TTC549 (cell line): ENCODE data around the gene TBCD.

Experiments used
- FAIRE-seq: peaks from 2 replicates; lab custom pipeline; 2012; peaks lifted over from hg19 to GRCh38; lab: Jason Lieb, UNC

TBCD gene

DNA sequence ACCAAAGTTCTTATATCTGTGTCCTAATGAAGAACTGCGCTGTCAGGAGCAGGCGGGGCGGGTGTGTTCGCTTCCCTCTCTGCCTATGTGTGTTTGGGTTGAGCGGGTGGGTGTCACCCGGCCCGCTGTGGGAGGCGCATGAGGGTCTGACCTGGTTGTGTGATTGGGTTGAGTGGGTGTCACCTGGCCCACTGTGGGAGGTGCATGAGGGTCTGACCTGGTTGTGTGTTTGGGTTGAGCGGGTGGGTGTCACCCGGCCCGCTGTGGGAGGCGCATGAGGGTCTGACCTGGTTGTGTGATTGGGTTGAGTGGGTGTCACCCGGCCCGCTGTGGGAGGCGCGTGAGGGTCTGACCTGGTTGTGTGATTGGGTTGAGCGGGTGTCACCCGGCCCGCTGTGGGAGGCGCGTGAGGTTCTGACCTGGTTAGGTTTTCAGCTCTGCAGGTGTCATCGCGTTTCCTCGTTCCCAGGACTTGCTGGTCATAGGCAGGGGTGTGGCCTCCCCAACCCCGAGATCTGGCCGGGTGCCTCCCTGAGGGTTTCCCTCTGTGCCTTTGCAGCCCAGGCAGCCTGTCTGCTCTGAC lies 157.5 kb downstream of the TBCD start:
- no peak for FAIRE-seq

DNA sequence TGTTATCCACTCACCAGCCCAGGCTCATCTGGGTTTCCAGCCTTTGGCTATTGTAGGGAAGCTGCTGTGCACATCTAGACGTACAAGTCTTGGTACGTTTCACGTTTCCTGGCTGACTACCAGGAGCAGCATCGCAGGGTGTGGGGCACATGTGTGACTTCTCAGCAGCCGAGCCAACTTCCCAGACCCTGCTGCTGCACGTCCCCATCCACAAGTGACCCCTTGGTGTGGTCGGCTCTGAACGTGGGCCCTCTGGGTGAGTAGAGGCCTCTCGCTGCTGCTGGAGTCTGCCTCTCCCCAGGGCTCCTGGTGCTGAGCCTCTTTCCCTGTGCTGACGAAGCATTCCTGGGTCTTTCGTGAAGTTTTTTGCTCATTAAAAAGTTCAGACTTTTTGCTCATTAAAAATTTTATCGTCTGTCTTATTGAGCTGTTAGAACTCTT lies 158.2 kb downstream of the TBCD start:
- FAIRE-seq = no peak

DNA sequence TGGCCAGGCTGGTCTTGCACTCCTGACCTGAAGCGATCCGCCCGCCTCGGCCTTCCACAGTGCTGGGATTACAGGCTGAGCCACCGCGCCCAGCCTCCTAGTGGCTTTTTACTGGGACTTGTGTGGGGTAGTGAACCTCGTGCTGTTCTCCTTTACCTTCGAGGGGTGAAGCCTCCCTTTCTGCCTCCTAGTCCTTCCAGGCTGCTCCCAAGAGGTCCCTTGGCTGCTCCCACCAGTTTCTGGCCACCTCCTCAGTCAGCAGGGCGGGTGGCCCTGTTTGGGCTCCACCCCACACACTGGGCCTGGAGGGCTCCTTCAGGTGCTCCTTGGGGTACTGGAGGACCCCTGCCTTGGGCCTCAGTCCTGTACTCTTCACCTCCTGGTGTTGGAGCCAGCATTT lies 158.9 kb downstream of the TBCD start:
- FAIRE-seq = no peak

DNA sequence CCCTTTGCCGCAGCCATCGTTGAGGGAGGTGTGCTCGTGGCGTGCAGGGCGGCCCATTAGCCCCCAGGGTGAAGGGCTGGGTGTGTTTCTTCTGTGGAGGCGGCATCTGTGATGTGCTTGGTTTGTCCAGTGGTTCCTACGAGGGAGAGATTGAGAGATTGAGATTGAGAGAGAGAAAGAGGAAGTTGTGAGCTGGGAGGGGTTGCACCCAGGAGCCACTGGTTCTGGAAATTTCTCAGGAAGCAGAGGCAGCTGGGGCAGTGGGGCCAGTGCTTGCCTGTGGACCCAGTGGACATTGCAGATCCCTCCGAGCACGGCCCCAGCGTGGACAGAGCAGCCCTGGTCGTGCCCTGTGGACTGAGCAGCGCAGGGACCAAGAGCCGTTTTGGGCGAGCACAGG lies 160.0 kb downstream of the TBCD start:
- FAIRE-seq = no peak

DNA sequence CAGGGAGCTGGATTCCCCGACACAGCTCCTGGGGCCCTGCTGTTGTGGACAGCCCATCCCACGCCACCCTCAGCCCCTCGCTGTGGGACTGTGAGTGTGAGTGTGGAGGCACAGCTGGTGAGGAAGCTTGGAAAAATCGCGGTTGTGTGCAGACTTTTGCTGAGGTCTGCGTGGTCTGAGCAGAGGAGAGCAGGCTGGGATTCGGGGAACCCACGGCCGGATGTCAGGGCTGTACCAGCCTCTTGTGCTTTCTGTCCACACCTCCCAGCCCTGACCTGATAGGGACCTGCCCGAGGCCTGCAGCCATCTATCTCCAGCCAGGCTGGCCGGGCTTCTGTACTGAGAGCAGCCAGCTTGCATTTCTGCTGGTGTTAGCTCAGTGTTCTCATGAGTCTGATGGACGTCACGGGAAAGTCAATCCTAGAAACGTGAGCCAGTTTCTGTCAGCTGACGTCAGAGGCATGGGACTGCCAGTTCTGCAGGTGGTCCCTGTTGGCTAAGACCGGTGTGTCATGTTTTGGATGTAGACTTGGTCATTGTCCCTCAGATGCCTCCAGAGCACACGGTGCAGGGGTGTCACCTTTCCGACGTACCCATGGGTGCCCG lies 160.7 kb downstream of the TBCD start:
- no peak for FAIRE-seq

DNA sequence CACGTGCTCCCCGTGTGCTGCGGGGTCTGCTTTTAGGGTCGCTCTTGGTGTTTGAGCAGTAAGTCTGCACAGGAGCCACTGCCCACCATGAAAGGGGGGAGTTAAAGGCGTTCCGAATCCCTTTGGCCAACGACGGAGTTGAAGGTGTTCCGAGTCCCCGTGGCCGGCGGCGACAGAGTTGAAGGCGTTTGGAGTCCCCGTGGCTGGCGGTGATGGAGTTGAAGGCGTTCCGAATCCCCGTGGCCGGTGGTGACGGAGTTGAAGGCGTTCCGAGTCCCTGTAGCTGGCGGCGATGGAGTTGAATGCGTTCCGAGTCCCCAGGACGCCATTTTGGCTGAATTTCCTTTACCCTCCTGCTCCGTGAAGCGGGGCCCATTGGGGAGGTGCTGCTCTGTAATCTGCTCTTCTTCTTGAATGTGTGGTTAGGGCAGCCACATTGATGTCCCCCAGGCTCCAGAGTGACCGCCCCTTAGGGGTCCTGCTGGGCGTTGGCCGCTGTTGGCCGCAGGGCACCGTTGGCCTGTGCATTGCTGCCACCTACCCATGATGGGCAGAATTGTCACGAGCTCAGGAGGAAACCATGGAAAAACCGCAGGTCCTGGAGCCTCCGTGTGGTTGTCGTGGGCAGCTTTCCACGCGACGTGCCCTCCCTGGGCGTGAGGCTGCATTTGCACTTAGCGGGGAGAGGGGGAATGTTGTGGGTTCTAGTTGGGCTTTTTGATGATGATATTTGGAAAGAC lies 161.6 kb downstream of the TBCD start:
- no peak for FAIRE-seq

DNA sequence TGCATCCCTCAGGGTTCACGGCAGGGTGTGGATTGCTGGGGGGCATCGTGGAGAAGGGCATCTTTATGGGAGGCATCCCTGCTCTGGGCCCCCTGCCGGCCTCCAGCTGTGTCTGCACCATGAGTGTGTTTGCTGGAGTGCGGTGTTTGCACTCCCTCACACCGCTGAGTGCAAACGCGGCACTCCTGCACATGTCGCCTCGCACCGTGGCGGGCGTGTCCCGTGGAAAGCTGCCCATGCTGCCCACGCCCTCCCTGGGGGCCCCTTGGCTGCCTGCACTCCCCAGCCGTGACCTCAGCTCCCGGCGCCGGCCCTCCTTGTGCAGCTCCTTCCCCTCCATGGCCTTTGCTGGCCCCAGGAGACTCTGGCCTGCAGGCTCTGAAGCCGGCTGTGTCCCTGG lies 162.5 kb downstream of the TBCD start:
- no peak for FAIRE-seq

DNA sequence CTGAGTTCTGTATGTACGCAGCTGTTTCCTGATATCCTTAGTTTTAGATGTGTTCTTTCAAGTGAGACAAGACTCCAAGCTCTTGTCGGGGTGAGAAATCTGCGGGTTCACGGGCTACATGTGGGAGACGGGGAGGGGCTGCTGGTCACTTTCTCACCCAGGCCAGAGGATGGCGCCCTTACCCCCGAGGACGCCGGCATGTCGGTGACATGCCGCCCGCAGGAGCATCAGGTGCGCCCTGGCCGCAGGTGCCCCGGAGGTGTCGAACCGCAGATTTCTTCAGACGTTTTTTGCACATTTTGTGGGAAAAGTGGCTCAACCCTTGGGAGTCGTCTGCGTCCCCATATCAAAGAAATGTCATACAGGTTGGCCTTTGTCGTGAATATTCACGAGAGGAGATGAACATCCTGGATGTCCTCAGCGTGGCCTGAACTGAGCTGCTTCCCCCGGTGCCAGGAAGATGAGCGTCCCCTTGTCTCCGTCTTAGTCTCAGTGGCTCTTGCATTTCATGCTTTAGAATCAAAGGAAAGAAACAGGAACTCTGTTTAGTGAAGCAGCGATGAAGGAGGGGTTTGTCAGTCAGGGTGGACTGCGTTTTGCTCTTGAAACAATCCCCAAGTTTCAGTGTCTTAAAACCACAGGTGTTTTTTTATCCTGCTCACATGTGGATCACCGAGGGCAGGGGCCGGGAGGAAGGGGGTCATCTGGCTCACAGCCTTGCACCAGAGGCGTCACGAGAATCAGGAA lies 163.3 kb downstream of the TBCD start:
- FAIRE-seq = no peak

DNA sequence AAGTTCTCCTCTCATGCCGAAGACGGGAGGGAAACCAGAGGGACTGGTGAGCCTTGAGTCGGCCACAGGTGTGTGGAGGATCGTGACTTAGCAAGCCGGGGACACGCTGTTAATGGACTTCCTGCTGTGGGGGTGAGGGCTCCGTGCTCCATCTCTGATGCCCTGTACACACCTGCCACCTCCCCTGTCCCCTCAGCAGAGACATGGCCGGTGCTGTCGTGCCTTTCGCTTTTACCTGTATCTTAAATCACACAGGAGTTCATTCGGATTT lies 163.8 kb downstream of the TBCD start:
- FAIRE-seq = no peak

DNA sequence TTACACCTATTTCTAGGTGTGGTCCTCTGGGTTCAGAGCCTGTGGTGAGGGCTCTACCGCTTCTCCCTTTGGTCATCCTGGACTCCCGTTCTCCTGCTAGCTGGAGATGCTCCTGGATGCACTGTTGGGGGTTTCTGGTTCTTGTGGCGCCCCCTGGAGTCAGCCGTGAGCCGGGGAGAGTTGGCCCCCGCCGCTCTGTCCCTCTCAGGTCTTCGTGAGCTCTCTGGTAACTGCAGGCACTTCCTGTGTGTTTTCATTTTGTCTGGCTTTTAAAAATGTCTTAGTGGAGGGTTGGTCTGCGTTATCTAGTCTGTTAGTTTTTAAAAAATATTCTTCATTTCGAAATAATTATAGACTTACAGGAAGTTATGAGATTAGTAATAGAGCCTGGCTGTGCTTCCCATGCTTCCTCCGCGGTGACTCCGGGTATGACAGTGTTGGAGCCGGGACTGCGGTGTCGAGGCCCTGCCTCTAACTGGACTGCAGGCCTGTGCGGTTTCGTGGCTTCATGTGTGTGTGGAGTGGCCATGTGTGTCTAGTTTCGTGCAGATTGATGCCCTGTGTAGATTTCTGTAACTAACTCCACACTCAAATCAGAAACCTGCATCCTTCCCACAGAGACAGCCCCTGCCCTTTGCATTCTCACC lies 166.0 kb downstream of the TBCD start:
- FAIRE-seq = no peak

DNA sequence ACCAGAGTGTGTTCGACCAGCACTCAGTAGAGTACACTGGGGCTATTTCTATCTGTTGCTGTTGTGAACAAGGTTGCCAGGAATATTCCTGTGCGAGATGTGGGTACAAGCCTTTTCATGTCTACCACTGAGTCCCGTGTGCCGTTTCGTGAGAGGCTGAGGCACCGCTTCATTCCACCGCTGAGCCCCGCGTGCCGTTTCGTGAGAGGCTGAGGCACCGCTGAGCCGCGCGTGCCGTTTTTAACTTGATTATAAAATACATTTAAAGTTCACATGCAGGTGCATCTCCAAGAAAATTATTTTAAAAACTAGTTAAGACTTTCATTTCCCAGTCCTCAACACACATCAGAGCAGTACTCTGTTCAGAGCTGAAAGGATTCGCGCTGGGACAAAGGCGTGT lies 166.6 kb downstream of the TBCD start:
- FAIRE-seq = no peak

DNA sequence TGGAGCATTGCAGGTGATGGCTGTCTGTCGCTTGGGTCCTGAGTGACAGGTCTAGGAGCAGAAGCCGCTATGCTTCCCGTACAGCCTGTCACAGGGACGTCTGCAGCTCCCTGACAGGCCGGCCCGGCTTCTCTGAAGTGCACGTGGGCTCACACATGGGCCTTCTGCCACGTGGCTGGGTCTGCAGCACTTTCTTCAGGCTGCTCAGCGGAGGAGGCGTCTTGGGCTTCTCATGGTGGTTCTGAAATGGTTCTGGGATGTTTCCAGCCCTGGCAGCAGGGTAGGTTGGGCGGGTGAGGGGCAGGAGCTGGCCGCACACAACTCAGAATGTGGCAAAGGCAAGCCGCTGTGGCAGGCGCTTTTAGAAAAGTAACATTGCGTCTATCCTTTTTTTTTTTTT lies 168.3 kb downstream of the TBCD start:
- no peak for FAIRE-seq

DNA sequence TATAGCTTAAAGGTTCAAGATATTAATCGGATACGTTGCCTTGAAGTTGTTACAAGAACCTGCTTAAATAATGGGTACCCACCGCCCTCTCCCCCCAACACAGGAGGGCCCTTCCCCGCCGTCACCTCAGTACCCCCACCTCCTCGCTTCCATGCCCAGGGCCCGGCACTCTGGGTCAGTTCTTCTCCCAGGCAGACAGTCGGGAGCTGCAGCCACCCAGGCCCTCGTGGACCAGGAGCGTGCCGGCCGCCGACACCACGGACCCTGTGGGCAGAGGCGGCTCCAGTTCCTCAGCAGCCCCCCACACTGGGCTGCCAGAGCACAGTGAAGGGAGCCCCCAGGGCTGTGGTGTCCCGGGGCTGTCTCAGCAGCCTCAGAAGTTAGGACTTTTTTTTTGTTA lies 168.8 kb downstream of the TBCD start:
- FAIRE-seq = no peak

DNA sequence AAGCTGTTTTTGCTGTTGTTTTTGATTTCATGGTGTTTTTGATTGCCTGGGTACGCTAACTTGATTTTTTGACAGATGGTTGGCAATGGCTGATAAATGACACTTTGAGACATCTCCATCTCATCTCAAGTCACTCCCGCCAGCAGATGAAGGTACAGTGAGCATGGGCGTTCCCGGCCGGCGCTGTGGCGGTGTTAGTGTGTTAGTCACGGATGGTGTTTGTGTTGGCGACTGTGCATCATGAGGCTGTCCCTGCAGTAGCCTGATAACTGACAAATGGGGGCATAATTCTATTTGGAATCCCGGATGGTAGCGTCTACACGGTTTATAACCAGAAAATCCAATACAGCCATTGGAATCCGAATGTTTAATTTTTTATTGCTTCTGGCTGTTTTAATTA lies 169.6 kb downstream of the TBCD start:
- no peak for FAIRE-seq

DNA sequence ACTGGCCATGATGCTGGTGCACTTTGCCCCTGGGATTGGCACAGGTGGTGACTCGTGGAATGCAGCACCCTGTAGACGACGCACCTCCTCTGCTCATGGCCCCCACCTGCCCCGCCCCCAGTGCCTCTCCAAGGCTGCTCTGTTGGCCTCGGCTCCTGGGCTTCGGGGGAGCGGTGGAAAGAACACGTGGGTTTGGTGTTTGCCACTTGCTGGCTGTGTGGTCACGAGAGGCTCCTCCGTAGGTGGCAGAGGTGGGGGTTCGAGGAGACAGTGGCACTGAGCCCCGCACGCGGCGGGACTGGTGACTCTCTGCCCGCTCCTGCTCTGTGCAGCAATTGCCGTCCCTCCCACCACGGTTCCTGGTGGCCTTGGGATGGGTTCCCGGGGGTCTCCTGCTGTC lies 170.8 kb downstream of the TBCD start:
- FAIRE-seq = no peak

DNA sequence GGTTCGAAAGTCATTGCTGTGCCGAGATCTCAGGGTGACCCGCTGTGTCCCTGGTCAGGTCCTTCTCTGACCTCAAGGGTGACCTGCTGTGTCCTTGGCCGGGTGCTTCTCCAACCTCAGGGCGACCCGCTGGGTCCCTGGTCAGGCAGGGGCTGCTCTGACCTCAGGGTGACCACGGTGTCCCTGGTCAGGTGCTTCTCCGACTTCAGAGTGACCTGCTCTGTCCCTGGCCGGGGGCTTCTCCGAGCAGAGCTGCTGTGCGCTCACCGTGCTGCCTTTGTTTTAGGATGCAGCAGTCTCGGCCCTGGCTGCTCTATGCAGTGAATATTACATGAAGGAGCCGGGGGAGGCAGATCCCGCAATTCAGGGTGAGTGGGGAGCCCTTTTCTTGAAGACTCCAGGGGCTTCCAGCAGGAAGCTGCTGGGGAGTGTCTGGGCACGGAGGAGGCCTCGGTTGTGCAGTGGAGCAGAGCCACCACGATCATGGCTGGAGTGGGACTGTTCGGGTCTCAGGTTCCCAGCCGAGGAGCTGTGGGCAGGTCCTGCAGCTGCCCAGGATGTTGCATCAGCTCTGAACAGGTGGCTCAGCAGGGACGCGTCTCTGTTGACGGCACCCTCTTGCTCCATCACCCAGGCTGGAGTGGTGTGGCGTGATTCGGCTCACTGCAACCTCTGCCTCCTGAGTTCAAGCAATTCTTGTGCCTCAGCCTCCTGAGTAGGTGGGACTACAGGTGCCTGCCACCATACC lies 171.7 kb downstream of the TBCD start:
- FAIRE-seq = no peak

DNA sequence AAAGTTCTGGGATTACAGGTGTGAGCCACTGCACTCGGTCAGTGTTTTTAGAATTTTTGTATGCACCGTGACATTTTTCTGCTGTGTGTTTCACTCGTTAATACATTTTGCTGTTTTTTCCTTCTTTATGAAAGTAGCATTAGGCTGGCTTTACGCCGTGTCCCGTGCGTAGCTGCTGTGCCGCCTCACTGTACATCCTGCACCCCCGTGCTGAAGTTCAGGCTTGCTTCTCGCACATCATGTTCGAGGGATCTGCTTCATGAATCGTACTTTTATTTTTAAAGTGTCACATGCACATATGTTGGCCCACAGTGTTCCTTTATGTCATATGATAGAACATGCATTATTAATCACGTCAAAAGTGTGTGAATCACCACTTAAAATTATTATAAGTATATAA lies 172.3 kb downstream of the TBCD start:
- FAIRE-seq = no peak

DNA sequence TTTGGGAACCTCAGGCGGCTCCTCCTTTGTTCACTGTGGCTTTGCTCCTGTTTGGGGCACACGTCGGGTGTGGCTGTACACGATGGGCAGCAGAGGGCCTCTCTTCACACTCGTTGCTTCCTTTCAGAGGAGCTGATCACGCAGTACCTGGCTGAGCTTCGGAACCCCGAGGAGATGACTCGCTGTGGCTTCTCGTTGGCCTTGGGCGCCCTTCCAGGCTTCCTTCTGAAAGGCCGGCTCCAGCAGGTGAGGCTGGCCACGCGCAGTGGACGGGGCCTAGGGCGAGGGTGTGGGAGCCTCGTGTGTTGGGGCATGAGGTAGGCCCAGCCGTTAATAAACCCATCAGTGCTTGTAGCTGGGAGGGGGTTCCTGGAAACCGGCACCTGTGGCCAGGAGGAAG lies 172.9 kb downstream of the TBCD start:
- FAIRE-seq = no peak

DNA sequence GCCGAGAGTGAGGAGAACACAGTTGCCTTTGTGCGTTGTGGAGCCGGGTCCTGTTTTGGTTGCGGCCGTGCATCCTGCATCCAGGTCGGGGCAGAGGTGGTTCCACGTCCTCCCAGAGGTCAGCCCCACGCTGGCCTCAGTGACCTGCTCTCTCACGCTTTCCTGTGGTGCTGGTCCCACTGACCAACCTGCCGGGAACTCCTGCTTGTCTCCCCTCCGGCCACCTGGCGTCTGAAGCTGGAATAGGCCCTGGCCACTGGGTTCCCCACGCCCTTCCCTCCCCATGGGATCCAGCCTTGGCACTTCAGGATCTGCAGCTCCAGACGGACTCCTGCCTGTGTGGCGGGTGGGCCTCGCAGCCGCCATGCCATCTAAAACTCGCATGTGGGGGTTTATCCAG lies 173.5 kb downstream of the TBCD start:
- no peak for FAIRE-seq

DNA sequence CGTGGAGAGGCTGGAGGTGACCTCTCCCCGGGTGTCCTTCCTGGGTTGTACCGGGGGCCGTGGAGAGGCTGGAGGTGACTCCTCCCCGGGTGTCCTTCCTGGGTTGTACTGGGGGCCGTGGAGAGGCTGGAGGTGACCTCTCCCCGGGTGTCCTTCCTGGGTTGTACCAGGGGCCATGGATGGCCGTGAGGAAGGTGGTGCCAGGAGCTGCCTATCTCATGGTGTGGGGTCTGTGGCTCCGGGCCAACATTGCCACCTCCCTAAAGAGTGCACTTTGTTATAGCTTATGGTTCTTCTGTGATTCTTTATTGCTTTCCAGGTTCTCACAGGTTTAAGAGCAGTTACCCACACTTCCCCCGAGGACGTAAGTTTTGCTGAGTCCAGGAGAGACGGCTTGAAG lies 174.2 kb downstream of the TBCD start:
- FAIRE-seq = no peak

DNA sequence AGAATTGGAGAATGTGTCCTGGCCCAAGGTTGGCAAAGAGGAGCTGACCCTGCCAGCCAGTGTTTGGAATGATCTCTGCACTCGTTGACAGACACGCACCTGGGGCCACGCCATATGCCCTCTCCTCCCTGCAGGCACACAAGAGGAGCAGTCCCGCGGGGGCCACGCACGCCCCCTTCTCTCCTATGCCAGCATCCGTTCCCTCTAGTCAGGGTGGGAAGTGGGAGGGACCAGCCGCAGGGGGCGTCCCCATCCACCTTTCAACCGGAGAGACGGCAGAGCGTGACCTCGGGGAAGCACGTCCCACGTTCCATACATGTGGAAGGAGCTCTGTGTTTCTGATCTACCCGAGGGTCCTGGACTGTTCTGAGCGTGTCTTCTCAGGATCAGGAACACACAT lies 174.9 kb downstream of the TBCD start:
- no peak for FAIRE-seq

DNA sequence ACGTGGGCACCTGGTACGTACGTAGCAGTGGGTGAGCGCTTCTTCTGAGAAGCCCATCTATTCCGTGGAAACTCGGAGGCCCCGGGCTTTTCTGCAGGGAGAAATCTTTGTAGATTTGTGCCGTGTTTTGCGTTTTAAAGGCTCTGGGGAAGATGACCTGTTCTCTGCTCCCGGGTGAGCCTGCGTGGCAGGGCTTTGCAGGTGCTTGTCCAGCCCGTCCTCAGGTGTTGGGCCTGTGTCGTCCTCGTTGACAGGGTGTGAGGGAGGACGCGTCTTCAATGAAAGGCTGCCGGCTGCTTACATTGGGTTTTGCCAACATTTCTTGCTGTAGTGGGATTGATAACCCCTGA lies 175.4 kb downstream of the TBCD start:
- no peak for FAIRE-seq
